ENCODE data around the gene PIGR. TPM values are rescaled to one million over a fixed set of nuclear protein-coding genes. Genes with fewer than 3 reads are reported as not detected.

PIGR gene
- total RNA-seq, 1 donor from 2014 or later, result not detected

DNA sequence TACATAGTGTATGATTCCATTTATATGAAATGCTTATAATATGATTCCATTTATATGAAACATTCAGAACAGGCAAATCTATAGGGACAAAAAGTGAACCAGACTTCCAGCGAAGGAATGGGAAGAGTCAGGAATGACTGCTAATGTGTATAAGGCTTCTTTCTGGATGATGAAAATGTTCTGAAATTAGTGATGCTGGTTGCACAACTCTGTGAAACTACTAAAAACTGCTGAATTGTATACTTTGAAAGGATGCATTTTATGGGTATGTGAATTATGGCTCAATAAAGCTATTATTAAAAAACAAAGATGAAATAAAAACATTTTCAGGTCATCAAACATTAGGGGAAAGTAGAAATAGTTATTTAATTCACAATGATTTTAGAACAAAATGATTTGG, 63.1 kb downstream of the PIGR start:
- Mint-ChIP-seq H3K4me3 (ENCODE audit: unreplicated experiment) (no peak overlapping the region), H3K4me1 (ENCODE audit: unreplicated experiment) (no peaks in the 10 kb centered on the region)
- TF ChIP-seq, protein P1, sequence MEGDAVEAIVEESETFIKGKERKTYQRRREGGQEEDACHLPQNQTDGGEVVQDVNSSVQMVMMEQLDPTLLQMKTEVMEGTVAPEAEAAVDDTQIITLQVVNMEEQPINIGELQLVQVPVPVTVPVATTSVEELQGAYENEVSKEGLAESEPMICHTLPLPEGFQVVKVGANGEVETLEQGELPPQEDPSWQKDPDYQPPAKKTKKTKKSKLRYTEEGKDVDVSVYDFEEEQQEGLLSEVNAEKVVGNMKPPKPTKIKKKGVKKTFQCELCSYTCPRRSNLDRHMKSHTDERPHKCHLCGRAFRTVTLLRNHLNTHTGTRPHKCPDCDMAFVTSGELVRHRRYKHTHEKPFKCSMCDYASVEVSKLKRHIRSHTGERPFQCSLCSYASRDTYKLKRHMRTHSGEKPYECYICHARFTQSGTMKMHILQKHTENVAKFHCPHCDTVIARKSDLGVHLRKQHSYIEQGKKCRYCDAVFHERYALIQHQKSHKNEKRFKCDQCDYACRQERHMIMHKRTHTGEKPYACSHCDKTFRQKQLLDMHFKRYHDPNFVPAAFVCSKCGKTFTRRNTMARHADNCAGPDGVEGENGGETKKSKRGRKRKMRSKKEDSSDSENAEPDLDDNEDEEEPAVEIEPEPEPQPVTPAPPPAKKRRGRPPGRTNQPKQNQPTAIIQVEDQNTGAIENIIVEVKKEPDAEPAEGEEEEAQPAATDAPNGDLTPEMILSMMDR (IDR thresholded peaks at IDR 0.05; ENCODE audit: unreplicated experiment), result no peak

DNA sequence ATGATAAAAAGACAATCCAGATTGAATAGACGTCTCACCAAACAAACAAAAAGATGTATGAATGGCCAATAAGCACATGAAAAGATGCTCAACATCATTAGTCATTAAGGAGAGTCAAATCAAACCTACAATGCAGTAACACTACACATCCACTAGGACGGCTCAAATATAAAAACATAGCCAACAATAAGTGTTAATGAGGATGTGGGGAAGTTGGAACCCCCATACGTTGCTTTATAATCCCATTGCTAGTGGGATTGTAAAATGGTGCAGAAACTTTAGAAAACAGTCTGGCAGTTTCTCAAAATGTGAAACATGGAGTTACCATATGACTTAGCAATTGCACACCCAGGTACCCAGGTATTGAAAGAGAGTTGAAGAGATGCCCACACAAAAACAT, 63.7 kb downstream of the PIGR start:
- no peaks in the 10 kb centered on the region for H3K4me1 Mint-ChIP-seq (ENCODE audit: unreplicated experiment)
- TF ChIP-seq, protein P1 (IDR thresholded peaks at IDR 0.05; ENCODE audit: unreplicated experiment), result peak; percentile 52
- H3K36me3 Mint-ChIP-seq (ENCODE audit: low read depth, unreplicated experiment), result peaks cover under 1% of the 10 kb centered on the region
- no peak overlapping the region for H3K4me3 Mint-ChIP-seq (ENCODE audit: unreplicated experiment)
- no peak for DNase-seq (ENCODE audit: low spot score)
- no peaks in the 10 kb centered on the region for H3K9me3 Mint-ChIP-seq (ENCODE audit: unreplicated experiment)
- no peak overlapping the region for H3K27ac Mint-ChIP-seq (ENCODE audit: unreplicated experiment)
- no peaks in the 10 kb centered on the region for H3K27me3 Mint-ChIP-seq (ENCODE audit: unreplicated experiment)

More for the DNA sequence above, 63.1 kb downstream of the PIGR start:
- no peak overlapping the region for H3K27ac Mint-ChIP-seq (ENCODE audit: unreplicated experiment)
- DNase-seq (ENCODE audit: low spot score), result no peak
- no peaks in the 10 kb centered on the region for H3K36me3 Mint-ChIP-seq (ENCODE audit: low read depth, unreplicated experiment)
- no peaks in the 10 kb centered on the region for H3K27me3 Mint-ChIP-seq (ENCODE audit: unreplicated experiment)
- no peaks in the 10 kb centered on the region for H3K9me3 Mint-ChIP-seq (ENCODE audit: unreplicated experiment)

- DNase-seq (ENCODE audit: low spot score), result no peak
- Mint-ChIP-seq H3K36me3 (ENCODE audit: low read depth, unreplicated experiment) (peaks cover 3% of the 10 kb centered on the region), H3K27ac (ENCODE audit: unreplicated experiment) (no peak overlapping the region), H3K4me1 (ENCODE audit: unreplicated experiment) (no peaks in the 10 kb centered on the region), H3K27me3 (ENCODE audit: unreplicated experiment) (no peaks in the 10 kb centered on the region), H3K9me3 (ENCODE audit: unreplicated experiment) (peaks cover 4% of the 10 kb centered on the region), H3K4me3 (ENCODE audit: unreplicated experiment) (no peak overlapping the region)
- TF ChIP-seq, protein P1 (IDR thresholded peaks at IDR 0.05; ENCODE audit: unreplicated experiment), result no peak
Measured at GRCh38 chr1:206880314-206880713, 66.0 kb downstream of the PIGR start.

Other genes with a start within 250 kb of the PIGR start
- not detected for gene IL19, start 175.7 kb downstream of the PIGR start, total RNA-seq (ENCODE audit: unreplicated experiment)
- not detected for gene IL10, start 174.0 kb downstream of the PIGR start, total RNA-seq (ENCODE audit: unreplicated experiment)
- gene IL20, start 80.8 kb downstream of the PIGR start, total RNA-seq (ENCODE audit: unreplicated experiment), result not detected
- not detected for gene IL24, start 49.0 kb downstream of the PIGR start, total RNA-seq (ENCODE audit: unreplicated experiment)
- gene FCMR, start 24.5 kb downstream of the PIGR start, total RNA-seq (ENCODE audit: unreplicated experiment), result 8.4 TPM
- not detected for gene FCAMR, start 24.0 kb upstream of the PIGR start, total RNA-seq (ENCODE audit: unreplicated experiment)
- 0.08 TPM for gene C1orf116, start 86.3 kb upstream of the PIGR start, total RNA-seq (ENCODE audit: unreplicated experiment)
- 9.0 TPM for gene YOD1, start 104.7 kb upstream of the PIGR start, total RNA-seq (ENCODE audit: unreplicated experiment)
- 8.9 TPM for gene PFKFB2, start 106.8 kb upstream of the PIGR start, total RNA-seq (ENCODE audit: unreplicated experiment)
- 6.6 TPM for gene C4BPB, start 142.4 kb upstream of the PIGR start, total RNA-seq (ENCODE audit: unreplicated experiment)
- not detected for gene C4BPA, start 157.8 kb upstream of the PIGR start, total RNA-seq (ENCODE audit: unreplicated experiment)

Measured in endothelial cell (in vitro differentiated cells).